Measurements from ENCODE around the gene CDYL.
A peak's percentile ranks its signal among the peaks of the same experiment; 100 is the strongest.

CDYL gene

GRCh38 chr6:4774296-4774695 lies 1.9 kb upstream of the CDYL start:
- DNase-seq (ENCODE audit: low spot score): no peak

GRCh38 chr6:4774715-4775493 lies 1.3 kb upstream of the CDYL start:
- no peak for DNase-seq (ENCODE audit: low spot score)

- DNase-seq (ENCODE audit: low spot score): peak; percentile 66
Measured at GRCh38 chr6:4775494-4776130, 592 bp upstream of the CDYL start.

- peak; percentile 39 for DNase-seq (ENCODE audit: low spot score)
Measured at GRCh38 chr6:4776493-4777393, 539 bp downstream of the CDYL start.

GRCh38 chr6:4777394-4777935 lies 1.3 kb downstream of the CDYL start:
- DNase-seq (ENCODE audit: low spot score): no peak

- no peak for DNase-seq (ENCODE audit: low spot score)
Measured at GRCh38 chr6:4778086-4778485, 1.9 kb downstream of the CDYL start.

GRCh38 chr6:4780360-4780812 lies 4.2 kb downstream of the CDYL start:
- no peak for DNase-seq (ENCODE audit: low spot score)

GRCh38 chr6:4781426-4781825 lies 5.2 kb downstream of the CDYL start:
- DNase-seq (ENCODE audit: low spot score): no peak

GRCh38 chr6:4781967-4782575 lies 5.9 kb downstream of the CDYL start:
- DNase-seq (ENCODE audit: low spot score): no peak

- no peak for DNase-seq (ENCODE audit: low spot score)
Measured at GRCh38 chr6:4786996-4787395, 10.8 kb downstream of the CDYL start.

- no peak for DNase-seq (ENCODE audit: low spot score)
Measured at GRCh38 chr6:4788482-4788881, 12.3 kb downstream of the CDYL start.

- DNase-seq (ENCODE audit: low spot score): no peak
Measured at GRCh38 chr6:4788953-4789584, 12.9 kb downstream of the CDYL start.

- no peak for DNase-seq (ENCODE audit: low spot score)
Measured at GRCh38 chr6:4790158-4790899, 14.1 kb downstream of the CDYL start.

- no peak for DNase-seq (ENCODE audit: low spot score)
Measured at GRCh38 chr6:4794140-4794707, 18.0 kb downstream of the CDYL start.

GRCh38 chr6:4797587-4797986 lies 21.4 kb downstream of the CDYL start:
- no peak for DNase-seq (ENCODE audit: low spot score)

- DNase-seq (ENCODE audit: low spot score): no peak
Measured at GRCh38 chr6:4799912-4800311, 23.7 kb downstream of the CDYL start.

GRCh38 chr6:4800662-4801061 lies 24.5 kb downstream of the CDYL start:
- DNase-seq (ENCODE audit: low spot score): no peak

GRCh38 chr6:4801491-4802110 lies 25.4 kb downstream of the CDYL start:
- no peak for DNase-seq (ENCODE audit: low spot score)

GRCh38 chr6:4802312-4802935 lies 26.2 kb downstream of the CDYL start:
- DNase-seq (ENCODE audit: low spot score): no peak

Measured in hepatic stellate cell (primary cell).